Vagina (tissue), 2 donors: Measurements from ENCODE around the gene USP25.

ENCODE experiments used
- POLR2A ChIP-seq, 2 donors: fragments of 450-650 bp; IDR thresholded peaks; one replicate each; pipeline ENCODE4 v1.6.1; 2017; ENCODE audit warnings: antibody characterized with exemption in 2 of 2, mild to moderate bottlenecking in 2 of 2, moderate library complexity in 2 of 2
- POLR2AphosphoS5 ChIP-seq, 2 donors: sonication (generic); formaldehyde crosslinking; IDR thresholded peaks; one replicate each; pipeline ENCODE4 v1.9.0; 2017; ENCODE audit warnings: antibody characterized with exemption in 2 of 2, mild to moderate bottlenecking in 2 of 2, low read depth in 1 of 2; ENCODE audit not compliant: insufficient read depth in 1 of 2
- TF ChIP-seq, protein P1 (sequence below), 3 experiments: fragments of 450-650 bp in 2 of 3; fragments of 200-600 bp in 1 of 3; sonication (generic) in 1 of 3; IDR thresholded peaks; one replicate each; pipeline ENCODE4 v1.5.1; 2017 to 2019; ENCODE audit warnings: antibody characterized with exemption in 3 of 3, mild to moderate bottlenecking in 2 of 3, moderate library complexity in 2 of 3

DNA sequence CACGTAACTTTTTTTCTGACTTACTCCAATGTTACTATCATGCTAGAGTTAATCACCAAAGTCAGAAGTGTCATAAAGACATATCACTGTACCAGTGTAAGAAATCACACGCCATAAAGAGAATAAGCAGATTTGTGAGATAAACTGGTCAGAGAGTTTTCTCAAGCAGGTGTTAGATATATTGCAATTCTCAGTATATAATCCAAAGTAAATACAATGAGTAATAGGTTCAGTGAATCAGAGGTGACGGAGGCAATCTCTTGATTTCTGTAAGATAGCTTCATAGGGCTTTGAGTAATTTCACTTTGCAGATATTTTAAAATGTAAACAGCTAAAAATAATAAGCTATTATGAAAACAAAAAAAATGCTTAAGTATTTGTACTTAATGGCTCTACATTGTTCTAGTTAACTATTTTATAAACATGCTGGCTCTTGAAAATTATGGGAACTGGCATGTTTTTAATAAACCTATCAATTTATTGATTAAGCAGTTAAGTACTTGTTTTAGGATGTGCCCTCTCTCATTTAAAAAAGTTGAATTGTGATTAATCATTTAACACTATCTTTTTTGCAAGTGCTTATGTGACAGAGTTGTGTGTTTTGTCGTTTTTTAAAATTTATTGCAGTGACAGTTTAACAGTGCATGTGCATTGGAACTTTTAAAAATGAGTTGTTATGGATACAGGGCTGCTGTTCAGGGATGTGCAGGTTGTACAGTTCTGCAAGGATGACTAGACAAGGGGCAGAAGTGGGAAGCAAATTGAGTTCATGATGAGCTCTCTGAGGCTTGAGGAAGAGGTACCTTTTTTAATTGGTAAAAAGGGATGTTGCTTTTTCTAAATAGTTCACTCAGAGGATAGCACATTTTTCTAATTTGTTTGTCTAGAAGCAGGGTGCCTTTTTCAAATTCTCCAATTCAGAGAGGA lies 119.1 kb downstream of the USP25 start:
- TF ChIP-seq POLR2AphosphoS5 (IDR thresholded peaks at IDR 0.05; ENCODE audit: insufficient read depth in 1 of 2, low read depth in 1 of 2), result peak in 1 of 2 donors; percentile 37
- TF ChIP-seq, protein P1, sequence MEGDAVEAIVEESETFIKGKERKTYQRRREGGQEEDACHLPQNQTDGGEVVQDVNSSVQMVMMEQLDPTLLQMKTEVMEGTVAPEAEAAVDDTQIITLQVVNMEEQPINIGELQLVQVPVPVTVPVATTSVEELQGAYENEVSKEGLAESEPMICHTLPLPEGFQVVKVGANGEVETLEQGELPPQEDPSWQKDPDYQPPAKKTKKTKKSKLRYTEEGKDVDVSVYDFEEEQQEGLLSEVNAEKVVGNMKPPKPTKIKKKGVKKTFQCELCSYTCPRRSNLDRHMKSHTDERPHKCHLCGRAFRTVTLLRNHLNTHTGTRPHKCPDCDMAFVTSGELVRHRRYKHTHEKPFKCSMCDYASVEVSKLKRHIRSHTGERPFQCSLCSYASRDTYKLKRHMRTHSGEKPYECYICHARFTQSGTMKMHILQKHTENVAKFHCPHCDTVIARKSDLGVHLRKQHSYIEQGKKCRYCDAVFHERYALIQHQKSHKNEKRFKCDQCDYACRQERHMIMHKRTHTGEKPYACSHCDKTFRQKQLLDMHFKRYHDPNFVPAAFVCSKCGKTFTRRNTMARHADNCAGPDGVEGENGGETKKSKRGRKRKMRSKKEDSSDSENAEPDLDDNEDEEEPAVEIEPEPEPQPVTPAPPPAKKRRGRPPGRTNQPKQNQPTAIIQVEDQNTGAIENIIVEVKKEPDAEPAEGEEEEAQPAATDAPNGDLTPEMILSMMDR (IDR thresholded peaks at IDR 0.05), result no peak
- TF ChIP-seq POLR2A (IDR thresholded peaks at IDR 0.05), result no peak
